ENCODE measurements around the gene RAB21. TPM values are rescaled to one million over a fixed set of nuclear protein-coding genes. Genes with fewer than 3 reads are reported as not detected.

Gene RAB21
- total and polyA plus RNA-seq, 2 donors (not counting 1 experiment from before 2014, with no cell fraction given): 7.3 to 83.7 TPM

DNA sequence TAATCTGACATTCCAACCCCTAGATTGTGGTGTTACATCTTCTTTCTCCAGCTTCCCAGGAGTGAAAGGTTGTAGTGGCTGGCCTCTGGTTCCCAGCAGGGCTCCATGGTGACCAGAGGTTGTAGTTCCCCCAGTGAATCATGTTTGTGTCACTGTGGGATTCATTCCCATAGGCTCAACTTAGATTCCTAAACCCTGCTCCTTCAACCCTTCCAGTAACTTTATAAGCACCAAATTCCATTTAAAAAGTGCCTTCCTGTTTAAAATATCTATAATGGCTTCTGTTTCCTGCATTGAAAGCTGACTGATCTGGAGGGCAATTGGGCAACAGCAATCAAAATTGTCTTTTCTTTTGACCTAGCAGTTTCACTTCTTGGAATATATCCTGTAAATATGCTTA, 44.4 kb downstream of the RAB21 start:
- Histone ChIP-seq H3K36me3 (replicated peaks in 1 of 2; ENCODE audit: control extremely low read depth in 1 of 2, control insufficient read depth in 1 of 2, extremely low read depth in 1 of 2, insufficient read depth in 2 of 2, low read length in 1 of 2) (no peaks in the 10 kb centered on the region), H3K4me2 (replicated peaks; ENCODE audit: low read depth, low read length, poor library complexity, severe bottlenecking) (no peak overlapping the region), H3K27me3 (replicated peaks in 1 of 4; ENCODE audit: control extremely low read depth in 1 of 4, control insufficient read depth in 3 of 4, insufficient read depth in 4 of 4, low read length in 3 of 4) (no peaks in the 10 kb centered on the region), H3K4me1 (ENCODE audit: control insufficient read depth in 2 of 2, insufficient read depth in 2 of 2, low read length in 2 of 2) (no peaks in the 10 kb centered on the region), H3K79me2 (ENCODE audit: control insufficient read depth, insufficient read depth, low read length) (no peaks in the 10 kb centered on the region), H3K9ac (ENCODE audit: low read length) (no peak overlapping the region), H3K27ac (ENCODE audit: low read length in 2 of 2) (no peak overlapping the region), H3K4me3 (ENCODE audit: control extremely low read depth in 1 of 5, extremely low read depth in 1 of 5, insufficient read depth in 1 of 5, low read depth in 2 of 5, low read length in 4 of 5) (no peak overlapping the region), H2AFZ (ENCODE audit: insufficient read depth, low read depth, low read length, poor library complexity, severe bottlenecking) (no peak overlapping the region), H4K20me1 (ENCODE audit: control insufficient read depth, insufficient read depth, low read length, poor library complexity, severe bottlenecking) (no peaks in the 10 kb centered on the region), H3K9me3 (ENCODE audit: control extremely low read depth in 1 of 3, control insufficient read depth in 2 of 3, insufficient read depth in 1 of 3, low read length in 2 of 3) (peaks cover 0 to 5% (median 4%) of the 10 kb centered on the region in 3 donors)
- DNase-seq (no peak), ATAC-seq (ENCODE audit: low read depth) (no peak)
- TF ChIP-seq, protein P1, sequence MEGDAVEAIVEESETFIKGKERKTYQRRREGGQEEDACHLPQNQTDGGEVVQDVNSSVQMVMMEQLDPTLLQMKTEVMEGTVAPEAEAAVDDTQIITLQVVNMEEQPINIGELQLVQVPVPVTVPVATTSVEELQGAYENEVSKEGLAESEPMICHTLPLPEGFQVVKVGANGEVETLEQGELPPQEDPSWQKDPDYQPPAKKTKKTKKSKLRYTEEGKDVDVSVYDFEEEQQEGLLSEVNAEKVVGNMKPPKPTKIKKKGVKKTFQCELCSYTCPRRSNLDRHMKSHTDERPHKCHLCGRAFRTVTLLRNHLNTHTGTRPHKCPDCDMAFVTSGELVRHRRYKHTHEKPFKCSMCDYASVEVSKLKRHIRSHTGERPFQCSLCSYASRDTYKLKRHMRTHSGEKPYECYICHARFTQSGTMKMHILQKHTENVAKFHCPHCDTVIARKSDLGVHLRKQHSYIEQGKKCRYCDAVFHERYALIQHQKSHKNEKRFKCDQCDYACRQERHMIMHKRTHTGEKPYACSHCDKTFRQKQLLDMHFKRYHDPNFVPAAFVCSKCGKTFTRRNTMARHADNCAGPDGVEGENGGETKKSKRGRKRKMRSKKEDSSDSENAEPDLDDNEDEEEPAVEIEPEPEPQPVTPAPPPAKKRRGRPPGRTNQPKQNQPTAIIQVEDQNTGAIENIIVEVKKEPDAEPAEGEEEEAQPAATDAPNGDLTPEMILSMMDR (IDR thresholded peaks at IDR 0.05): no peak
- no peak for TF ChIP-seq EZH2 (IDR thresholded peaks at IDR 0.05; ENCODE audit: borderline replicate concordance, insufficient read depth, low read depth, low read length, poor library complexity, severe bottlenecking)
- Mint-ChIP-seq H3K27me3 (no peaks in the 10 kb centered on the region), H3K4me1 (no peaks in the 10 kb centered on the region), H3K4me3 (no peak overlapping the region), H3K9me3 (ENCODE audit: insufficient read depth) (no peaks in the 10 kb centered on the region), H3K27ac (no peak overlapping the region)
- intact Hi-C loops (cut with micrococcal nuclease): no loop called here
- CTCF ChIA-PET: no interaction called here
- POLR2A ChIA-PET: no interaction called here

DNA sequence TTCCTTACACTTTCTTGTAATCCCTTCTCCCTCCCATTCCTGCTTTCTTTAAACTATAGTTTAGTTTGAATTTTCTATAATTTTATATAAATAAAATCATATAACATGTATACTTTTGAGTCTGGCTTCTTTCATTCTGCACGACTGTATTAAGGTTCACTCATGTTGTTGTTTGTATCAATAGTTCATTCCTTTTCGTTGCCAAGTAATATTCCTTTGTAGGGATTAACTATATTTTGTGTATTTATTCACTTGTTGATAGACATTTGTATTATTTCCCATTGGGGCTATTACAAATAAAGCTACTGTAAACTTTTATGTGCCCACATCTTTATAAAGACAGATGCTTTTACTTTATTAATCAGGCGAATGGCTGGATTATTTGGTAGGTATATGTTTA, 45.5 kb downstream of the RAB21 start:
- intact Hi-C loops (cut with micrococcal nuclease): no loop called here
- no peak overlapping the region for H3K27ac ChIP-seq (ENCODE audit: low read length in 2 of 2)
- H4K20me1 ChIP-seq (ENCODE audit: control insufficient read depth, insufficient read depth, low read length, poor library complexity, severe bottlenecking): no peaks in the 10 kb centered on the region
- no peaks in the 10 kb centered on the region for H3K4me1 ChIP-seq (ENCODE audit: control insufficient read depth in 2 of 2, insufficient read depth in 2 of 2, low read length in 2 of 2)
- Mint-ChIP-seq H3K27ac (no peak overlapping the region), H3K9me3 (ENCODE audit: insufficient read depth) (no peaks in the 10 kb centered on the region), H3K4me3 (no peak overlapping the region), H3K4me1 (no peaks in the 10 kb centered on the region), H3K27me3 (peaks cover 5% of the 10 kb centered on the region)
- POLR2A ChIA-PET: no interaction called here
- no peaks in the 10 kb centered on the region for H3K36me3 ChIP-seq (replicated peaks in 1 of 2; ENCODE audit: control extremely low read depth in 1 of 2, control insufficient read depth in 1 of 2, extremely low read depth in 1 of 2, insufficient read depth in 2 of 2, low read length in 1 of 2)
- H3K9me3 ChIP-seq (ENCODE audit: control extremely low read depth in 1 of 3, control insufficient read depth in 2 of 3, insufficient read depth in 1 of 3, low read length in 2 of 3): peaks cover 0 to 5% (median 4%) of the 10 kb centered on the region in 3 donors
- no peak overlapping the region for H2AFZ ChIP-seq (ENCODE audit: insufficient read depth, low read depth, low read length, poor library complexity, severe bottlenecking)
- no peak overlapping the region for H3K4me2 ChIP-seq (replicated peaks; ENCODE audit: low read depth, low read length, poor library complexity, severe bottlenecking)
- no CpG with 5 or more reads among the region's 3 CpGs for WGBS (ENCODE audit: insufficient coverage)
- no peak for TF ChIP-seq EZH2 (IDR thresholded peaks at IDR 0.05; ENCODE audit: borderline replicate concordance, insufficient read depth, low read depth, low read length, poor library complexity, severe bottlenecking)
- TF ChIP-seq, protein P1 (IDR thresholded peaks at IDR 0.05): no peak
- no peak overlapping the region for H3K9ac ChIP-seq (ENCODE audit: low read length)
- no peaks in the 10 kb centered on the region for H3K79me2 ChIP-seq (ENCODE audit: control insufficient read depth, insufficient read depth, low read length)
- no peak overlapping the region for H3K4me3 ChIP-seq (ENCODE audit: control extremely low read depth in 1 of 5, extremely low read depth in 1 of 5, insufficient read depth in 1 of 5, low read depth in 2 of 5, low read length in 4 of 5)
- CTCF ChIA-PET: no interaction called here
- H3K27me3 ChIP-seq (replicated peaks in 1 of 4; ENCODE audit: control extremely low read depth in 1 of 4, control insufficient read depth in 3 of 4, insufficient read depth in 4 of 4, low read length in 3 of 4): no peaks in the 10 kb centered on the region
- no peak for ATAC-seq (ENCODE audit: low read depth)
- no peak for DNase-seq

All from B cell (primary cell).